ENCODE results near the gene RAB4B.

GRCh38 chr19:40755248-40755624, 22.8 kb upstream of the RAB4B start:
- TF ChIP-seq CTCF (IDR thresholded peaks at IDR 0.05) (no peak), EZH2phosphoT487 (IDR thresholded peaks at IDR 0.05) (no peak)

Data from neural progenitor cell (in vitro differentiated cells).